ENCODE measurements around the gene PAPPA2. TPM values are rescaled to one million over a fixed set of nuclear protein-coding genes. Genes with fewer than 3 reads are reported as not detected.
A peak's percentile ranks its signal among the peaks of the same experiment; 100 is the strongest.

The PAPPA2 gene
- total RNA-seq, 4 donors from 2014 or later = under 0.01 to 1.5 TPM; not detected in 2

DNA sequence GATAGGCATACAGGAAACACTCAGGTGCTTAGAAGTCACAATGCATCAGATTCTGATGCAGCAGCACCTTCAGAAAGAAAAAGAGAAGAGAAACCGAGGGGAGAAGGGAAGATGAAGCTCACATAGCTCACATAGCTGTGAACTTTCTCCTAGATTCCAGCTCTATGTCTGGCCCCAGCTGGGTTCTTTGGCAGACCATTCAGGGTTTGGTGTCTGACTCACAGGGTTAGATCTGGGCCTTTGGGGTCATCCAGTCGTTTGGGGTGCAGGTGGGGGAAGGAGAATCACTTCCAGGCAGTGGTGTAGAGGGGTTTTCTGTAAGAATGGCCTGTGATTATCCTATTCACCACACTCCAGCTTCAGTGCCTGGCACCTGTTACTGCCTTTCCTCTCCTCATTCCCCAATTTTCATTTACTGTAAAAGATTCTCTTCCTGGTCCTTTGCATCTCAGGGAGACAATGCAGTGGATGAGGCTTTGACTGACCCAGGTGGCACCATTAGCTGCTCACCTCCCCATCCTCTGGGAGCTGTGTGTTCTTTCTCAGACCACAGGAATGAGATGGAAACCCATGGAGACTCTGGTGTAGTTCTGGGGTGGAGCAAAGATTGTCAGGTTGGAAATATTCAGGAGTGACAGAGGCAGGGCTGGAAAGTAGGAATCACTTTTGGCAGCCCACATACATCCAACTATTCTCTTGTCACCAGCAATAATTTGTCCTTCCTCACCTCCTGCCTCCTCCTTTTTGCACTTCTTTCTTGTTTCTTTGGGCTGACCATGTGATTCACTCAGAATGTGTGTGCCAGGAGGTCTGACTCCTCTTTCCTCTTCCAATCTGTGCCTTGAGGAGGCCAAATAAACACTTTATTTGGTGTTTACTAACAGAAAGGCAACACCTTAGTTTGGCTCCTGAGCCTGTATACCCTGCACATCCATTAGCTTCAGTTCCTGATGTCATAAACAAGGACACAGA, 103.3 kb downstream of the PAPPA2 start:
- intact Hi-C loops (cut with DNase I) = loop anchor here (10.0 kb wide), 1 partner anchor 279 kb away; no protein-coding TSS in a partner anchor

GRCh38 chr1:176567190-176567794, 104.3 kb downstream of the PAPPA2 start:
- intact Hi-C loops (cut with DNase I) = loop anchor here (10.0 kb wide), 1 partner anchor 278 kb away; no protein-coding TSS in a partner anchor
- H3K36me3 ChIP-seq = no peaks in the 10 kb centered on the region
- no peak for DNase-seq
- TF ChIP-seq POLR2A (IDR thresholded peaks at IDR 0.05) = no peak
- TF ChIP-seq, protein P1, sequence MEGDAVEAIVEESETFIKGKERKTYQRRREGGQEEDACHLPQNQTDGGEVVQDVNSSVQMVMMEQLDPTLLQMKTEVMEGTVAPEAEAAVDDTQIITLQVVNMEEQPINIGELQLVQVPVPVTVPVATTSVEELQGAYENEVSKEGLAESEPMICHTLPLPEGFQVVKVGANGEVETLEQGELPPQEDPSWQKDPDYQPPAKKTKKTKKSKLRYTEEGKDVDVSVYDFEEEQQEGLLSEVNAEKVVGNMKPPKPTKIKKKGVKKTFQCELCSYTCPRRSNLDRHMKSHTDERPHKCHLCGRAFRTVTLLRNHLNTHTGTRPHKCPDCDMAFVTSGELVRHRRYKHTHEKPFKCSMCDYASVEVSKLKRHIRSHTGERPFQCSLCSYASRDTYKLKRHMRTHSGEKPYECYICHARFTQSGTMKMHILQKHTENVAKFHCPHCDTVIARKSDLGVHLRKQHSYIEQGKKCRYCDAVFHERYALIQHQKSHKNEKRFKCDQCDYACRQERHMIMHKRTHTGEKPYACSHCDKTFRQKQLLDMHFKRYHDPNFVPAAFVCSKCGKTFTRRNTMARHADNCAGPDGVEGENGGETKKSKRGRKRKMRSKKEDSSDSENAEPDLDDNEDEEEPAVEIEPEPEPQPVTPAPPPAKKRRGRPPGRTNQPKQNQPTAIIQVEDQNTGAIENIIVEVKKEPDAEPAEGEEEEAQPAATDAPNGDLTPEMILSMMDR (IDR thresholded peaks at IDR 0.05) = no peak
- no peaks in the 10 kb centered on the region for H3K27me3 ChIP-seq
- no peak overlapping the region for H3K4me3 ChIP-seq
- H3K27ac ChIP-seq = no peak overlapping the region
- 37 to 43% methylated on average over 3 of the region's 3 CpGs for WGBS, 2 donors
- peaks cover 0 to 8% (median 0%) of the 10 kb centered on the region in 3 donors for H3K4me1 ChIP-seq
- no peaks in the 10 kb centered on the region for H3K9me3 ChIP-seq

More for the DNA sequence above, 103.3 kb downstream of the PAPPA2 start:
- Histone ChIP-seq H3K4me1 (peaks cover 0 to 8% (median 0%) of the 10 kb centered on the region in 3 donors), H3K9me3 (no peaks in the 10 kb centered on the region), H3K4me3 (no peak overlapping the region), H3K27me3 (no peaks in the 10 kb centered on the region), H3K36me3 (no peaks in the 10 kb centered on the region), H3K27ac (peak overlapping the region in 1 of 4 donors; percentile 21)
- TF ChIP-seq, protein P1 (IDR thresholded peaks at IDR 0.05) = no peak
- no peak for TF ChIP-seq POLR2A (IDR thresholded peaks at IDR 0.05)
- WGBS, 2 donors = 8 to 33% methylated on average over 2 of the region's 2 CpGs
- no peak for DNase-seq

DNA sequence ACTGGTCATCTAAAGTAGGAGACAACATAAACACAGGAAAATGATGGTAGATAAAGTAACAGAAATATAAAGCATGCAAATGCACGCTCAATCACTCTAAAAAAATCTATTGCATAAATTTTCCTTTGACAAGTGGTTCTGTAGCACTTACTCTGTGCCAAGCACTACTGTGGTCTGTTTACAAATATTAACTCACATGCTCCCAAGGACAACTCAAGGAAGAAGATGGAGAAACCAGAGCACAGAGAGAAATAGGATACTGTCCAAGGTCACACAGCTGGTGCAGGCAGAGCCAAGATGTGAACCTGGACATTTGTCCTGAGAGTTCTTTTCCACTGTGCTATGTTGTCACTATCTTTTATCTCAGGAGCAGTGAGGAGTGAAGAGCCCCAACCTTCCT, 105.2 kb downstream of the PAPPA2 start:
- no peaks in the 10 kb centered on the region for H3K9me3 ChIP-seq
- no peaks in the 10 kb centered on the region for H3K36me3 ChIP-seq
- TF ChIP-seq, protein P1 (IDR thresholded peaks at IDR 0.05) = no peak
- no peak for TF ChIP-seq POLR2A (IDR thresholded peaks at IDR 0.05)
- no peak for DNase-seq
- 65 to 68% methylated on average over 1 of the region's 1 CpG for WGBS, 2 donors
- intact Hi-C loops (cut with DNase I) = loop anchor here (10.0 kb wide), 1 partner anchor 277 kb away; no protein-coding TSS in a partner anchor
- no peak overlapping the region for H3K4me3 ChIP-seq
- H3K4me1 ChIP-seq = peaks cover 0 to 8% (median 0%) of the 10 kb centered on the region in 3 donors
- H3K27me3 ChIP-seq = no peaks in the 10 kb centered on the region
- H3K27ac ChIP-seq = no peak overlapping the region

DNA sequence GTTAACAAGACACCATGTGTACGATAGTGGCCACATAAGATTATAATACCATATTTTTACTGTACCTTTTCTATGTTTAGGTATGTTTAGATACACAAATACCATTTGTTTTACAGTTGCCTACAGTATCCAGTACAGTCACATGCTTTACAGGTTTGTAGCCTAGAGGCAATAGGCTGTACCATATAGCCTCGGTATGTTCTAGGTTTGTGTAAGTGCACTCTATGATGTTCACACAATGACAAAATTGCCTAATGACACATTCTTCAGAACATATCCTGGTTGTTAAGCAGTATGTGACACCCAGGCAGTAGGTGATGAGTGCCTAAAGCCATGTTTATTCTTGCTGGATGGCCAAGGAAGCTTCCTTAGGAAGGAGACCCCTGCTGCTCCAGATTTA, 111.8 kb downstream of the PAPPA2 start:
- intact Hi-C loops (cut with DNase I) = no loop called here
- Histone ChIP-seq H3K27ac (no peak overlapping the region), H3K27me3 (no peaks in the 10 kb centered on the region), H3K4me1 (peaks cover 0 to 8% (median 0%) of the 10 kb centered on the region in 3 donors), H3K9me3 (no peaks in the 10 kb centered on the region), H3K4me3 (no peak overlapping the region), H3K36me3 (no peaks in the 10 kb centered on the region)
- no peak for DNase-seq
- WGBS, 2 donors = 56 to 71% methylated on average over 2 of the region's 2 CpGs
- TF ChIP-seq, protein P1 (IDR thresholded peaks at IDR 0.05) = no peak
- no peak for TF ChIP-seq POLR2A (IDR thresholded peaks at IDR 0.05)

DNA sequence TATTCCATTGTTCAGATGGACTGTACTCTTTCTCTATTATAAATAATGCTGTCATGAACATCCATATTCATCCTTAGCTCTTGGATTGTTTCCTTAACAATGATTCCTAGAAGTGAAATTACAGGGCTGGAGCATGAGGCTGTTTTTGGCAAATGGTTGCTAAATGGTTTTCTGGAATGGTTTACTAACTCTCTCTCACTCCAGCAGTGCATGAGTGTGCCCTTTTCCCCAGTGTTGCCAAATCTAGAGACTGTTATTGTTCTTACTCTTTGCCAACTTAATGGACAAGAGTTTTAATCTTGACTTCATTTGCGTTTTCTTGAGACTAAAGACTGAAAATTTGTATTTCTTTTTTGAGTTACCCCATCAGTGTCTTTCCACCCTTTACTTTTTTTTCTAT, 113.0 kb downstream of the PAPPA2 start:
- TF ChIP-seq POLR2A (IDR thresholded peaks at IDR 0.05) = no peak
- TF ChIP-seq, protein P1 (IDR thresholded peaks at IDR 0.05) = no peak
- no peak for DNase-seq
- Histone ChIP-seq H3K4me1 (peaks cover 0 to 2% (median 0%) of the 10 kb centered on the region in 3 donors), H3K36me3 (no peaks in the 10 kb centered on the region), H3K27me3 (no peaks in the 10 kb centered on the region), H3K27ac (no peak overlapping the region), H3K9me3 (no peaks in the 10 kb centered on the region), H3K4me3 (no peak overlapping the region)
- intact Hi-C loops (cut with DNase I) = no loop called here
- 54 to 76% methylated on average over 1 of the region's 1 CpG for WGBS, 2 donors
